DLD1 (cell line): Measurements from ENCODE around the gene MAPK14.

ENCODE experiments used
- in situ Hi-C: cut with HindIII; loops from 2 replicates; pipeline ENCODE4 v1.10.0; 2017; ENCODE audit warnings: low sequenced_read_pairs

The MAPK14 gene

GRCh38 chr6:36098920-36099647, 71.5 kb downstream of the MAPK14 start:
- in situ Hi-C loops, result no loop called here

DNA sequence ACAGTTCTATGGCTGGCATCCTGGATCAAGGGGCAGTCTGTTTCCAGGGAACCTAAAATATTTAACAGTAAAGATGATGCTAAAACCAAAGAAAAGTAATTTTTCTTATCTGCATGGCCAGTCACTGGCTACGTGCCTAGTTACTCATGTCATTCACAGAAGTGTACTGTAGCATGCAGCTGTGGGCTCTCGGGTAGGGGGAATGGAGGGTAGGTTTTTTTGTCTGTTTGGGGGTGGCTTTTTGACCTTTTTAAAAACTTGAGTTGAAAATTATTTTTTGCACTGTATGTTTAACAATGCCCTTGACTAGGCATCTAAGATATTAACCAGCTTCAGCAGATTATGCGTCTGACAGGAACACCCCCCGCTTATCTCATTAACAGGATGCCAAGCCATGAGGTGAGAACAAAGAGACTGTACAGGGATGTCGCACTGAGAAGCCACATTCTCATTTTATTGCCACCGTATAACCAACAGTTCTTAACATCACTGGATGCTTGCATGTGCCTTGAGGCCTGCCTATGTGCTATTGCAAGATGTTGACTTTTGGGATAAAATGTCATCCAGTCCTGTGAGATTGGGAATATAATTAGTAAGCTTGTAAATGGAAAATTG, 72.4 kb downstream of the MAPK14 start:
- in situ Hi-C loops, result no loop called here

DNA sequence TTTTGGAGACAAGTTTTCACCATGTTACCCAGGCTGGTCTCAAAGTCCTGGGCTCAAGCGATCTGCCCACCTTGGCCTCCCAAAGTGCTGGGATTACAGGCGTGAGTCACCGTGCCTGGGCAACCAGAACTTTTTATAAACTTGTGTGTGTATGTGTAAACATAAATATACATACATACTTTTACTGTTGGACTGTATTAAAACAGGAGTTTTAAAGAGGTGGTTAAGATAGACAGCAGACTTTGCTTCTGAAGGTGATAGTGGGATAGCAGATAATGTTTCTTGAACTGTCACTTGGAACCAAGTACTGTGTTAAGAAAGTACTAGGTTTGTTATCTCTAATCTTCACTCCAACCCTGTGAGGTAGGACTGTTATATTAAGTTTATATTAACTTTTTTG, 74.1 kb downstream of the MAPK14 start:
- in situ Hi-C loops, result no loop called here

- in situ Hi-C loops, result no loop called here
Measured at GRCh38 chr6:36102853-36103252, 75.2 kb downstream of the MAPK14 start.

DNA sequence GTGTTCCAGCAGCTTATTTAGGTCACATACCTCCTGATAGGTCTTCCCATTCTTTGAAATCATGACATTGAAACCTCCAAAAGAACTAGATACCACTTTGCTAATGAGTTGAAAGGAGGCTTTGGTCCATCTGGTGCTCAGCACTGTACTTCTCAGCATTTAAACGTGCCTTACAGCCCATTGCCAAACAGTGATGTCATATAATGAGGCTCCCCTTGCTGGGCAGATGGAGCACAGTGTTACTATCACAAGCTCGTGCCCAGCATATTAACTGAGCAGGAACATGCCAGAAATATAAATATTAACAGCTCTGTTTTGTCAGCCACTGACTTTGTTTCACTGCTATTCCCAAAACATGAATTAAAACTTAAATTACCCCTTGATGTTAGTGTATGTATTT, 77.2 kb downstream of the MAPK14 start:
- in situ Hi-C loops, result no loop called here

- in situ Hi-C loops, result no loop called here
Measured at GRCh38 chr6:36109092-36109491, 81.5 kb downstream of the MAPK14 start.

- in situ Hi-C loops, result no loop called here
Measured at GRCh38 chr6:36110050-36110449, 82.4 kb downstream of the MAPK14 start.

DNA sequence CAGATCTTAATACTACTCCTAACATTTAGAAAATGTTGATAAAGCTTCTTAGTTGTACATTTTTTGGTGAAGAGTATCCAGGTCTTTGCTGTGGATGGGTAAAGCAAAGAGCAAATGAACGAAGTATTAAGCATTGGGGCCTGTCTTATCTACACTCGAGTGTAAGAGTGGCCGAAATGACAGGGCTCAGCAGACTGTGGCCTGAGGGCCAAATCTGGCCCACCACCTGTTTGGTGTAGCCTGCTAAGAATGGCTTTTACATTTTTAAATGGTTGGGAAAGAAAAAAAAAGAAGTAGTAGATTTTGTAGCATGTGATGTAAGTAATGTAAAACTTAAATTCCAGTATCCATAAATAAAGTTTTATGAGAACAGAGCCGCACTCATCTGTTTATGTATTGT, 83.3 kb downstream of the MAPK14 start:
- in situ Hi-C loops, result no loop called here

- in situ Hi-C loops, result no loop called here
Measured at GRCh38 chr6:36111526-36111925, 83.9 kb downstream of the MAPK14 start.

- in situ Hi-C loops, result no loop called here
Measured at GRCh38 chr6:36113049-36113448, 85.4 kb downstream of the MAPK14 start.

GRCh38 chr6:36113703-36114102, 86.1 kb downstream of the MAPK14 start:
- in situ Hi-C loops, result no loop called here

DNA sequence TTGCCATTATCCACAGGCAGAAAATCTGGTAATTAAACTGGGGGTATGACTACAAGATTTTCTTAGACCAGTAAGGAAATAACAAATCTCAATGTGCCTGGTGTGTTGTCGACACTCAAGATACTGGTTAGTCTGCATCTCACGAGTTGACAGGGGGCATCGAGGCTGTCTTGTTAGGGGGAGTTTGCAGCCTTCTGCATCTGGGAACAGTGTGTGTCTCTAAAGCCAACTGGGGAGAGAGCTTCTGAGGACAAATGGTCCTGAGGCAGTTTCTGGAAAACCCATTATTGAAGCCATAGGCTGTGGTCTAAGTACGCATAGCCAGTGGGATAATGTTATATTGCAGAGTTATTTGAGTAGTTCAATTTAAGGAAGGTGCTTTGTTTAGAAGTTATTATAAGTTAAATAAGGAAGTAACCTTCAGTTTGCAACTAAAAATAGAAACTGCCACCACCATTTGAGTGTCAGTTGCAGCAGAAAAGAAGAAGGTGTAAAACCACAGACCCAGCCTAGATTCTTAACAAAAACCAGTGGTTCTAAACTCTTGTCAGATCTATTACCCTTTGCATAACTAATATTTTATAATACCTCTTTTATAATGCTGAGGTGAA, 87.3 kb downstream of the MAPK14 start:
- in situ Hi-C loops, result no loop called here

DNA sequence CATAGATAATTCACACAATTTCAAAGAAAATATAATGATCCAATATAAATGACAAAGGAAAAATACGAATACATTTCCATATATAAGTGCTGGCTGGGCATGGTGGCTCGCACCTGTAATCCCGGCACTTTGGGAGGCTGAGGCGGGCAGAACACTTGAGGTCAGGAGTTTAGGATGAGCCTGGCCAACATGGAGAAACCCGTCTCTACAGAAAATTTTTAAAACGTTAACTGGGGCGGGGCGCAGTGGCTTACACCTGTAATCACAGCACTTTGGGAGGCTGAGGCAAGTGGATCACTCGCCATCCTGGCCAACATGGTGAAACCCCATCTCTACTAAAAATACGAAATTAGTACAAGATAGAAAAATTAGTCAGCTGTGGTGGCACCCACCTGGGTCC, 87.8 kb downstream of the MAPK14 start:
- in situ Hi-C loops, result no loop called here

GRCh38 chr6:36116066-36116864, 88.7 kb downstream of the MAPK14 start:
- in situ Hi-C loops, result no loop called here

- in situ Hi-C loops, result no loop called here
Measured at GRCh38 chr6:36116943-36117342, 89.3 kb downstream of the MAPK14 start.

- in situ Hi-C loops, result no loop called here
Measured at GRCh38 chr6:36117658-36118549, 90.3 kb downstream of the MAPK14 start.

- in situ Hi-C loops, result no loop called here
Measured at GRCh38 chr6:36118550-36119107, 91.0 kb downstream of the MAPK14 start.

DNA sequence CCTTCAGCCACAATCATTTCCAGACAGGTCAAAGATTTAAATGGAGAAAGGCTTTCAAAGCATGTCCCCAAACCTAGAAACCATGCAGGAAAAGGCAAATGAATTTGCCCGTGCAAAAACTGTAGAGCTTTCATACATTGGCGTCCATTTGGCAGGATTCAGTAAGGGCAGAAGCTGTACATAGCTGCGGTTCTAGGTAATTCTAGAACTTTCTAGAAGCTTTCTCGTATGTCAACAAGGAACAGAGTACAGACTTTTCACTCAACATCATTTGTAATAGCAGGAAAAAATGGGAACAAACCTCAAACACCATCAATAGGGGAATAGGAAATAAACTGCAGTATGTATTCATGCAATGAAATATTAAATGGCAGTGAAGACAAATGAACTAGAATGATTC, 91.6 kb downstream of the MAPK14 start:
- in situ Hi-C loops, result no loop called here

GRCh38 chr6:36120018-36120417, 92.4 kb downstream of the MAPK14 start:
- in situ Hi-C loops, result no loop called here

DNA sequence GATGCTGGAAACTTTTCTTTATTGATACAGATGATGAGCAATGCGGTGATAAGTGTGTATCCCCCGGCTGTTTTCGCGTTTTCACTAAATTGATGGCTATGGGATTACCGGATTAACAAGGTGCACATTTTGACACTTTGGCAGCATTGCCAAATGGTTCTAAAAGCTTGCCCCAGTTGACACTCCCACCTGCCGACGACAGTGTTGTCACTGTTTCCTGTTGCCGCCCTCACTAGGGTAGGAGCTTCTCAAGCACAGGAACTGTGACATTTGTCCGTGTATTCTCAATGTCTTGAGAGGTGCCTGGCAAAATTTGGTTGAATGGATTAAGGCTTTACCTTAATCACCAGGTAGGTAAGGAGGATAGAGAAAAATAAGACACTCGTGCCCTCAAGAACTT, 92.9 kb downstream of the MAPK14 start:
- in situ Hi-C loops, result no loop called here
